Inflammatory macrophage treated with lipopolysaccharide for 4 hours (primary cell): ENCODE measurements around the gene CCDC177.

ENCODE experiments used
- DNase-seq: peaks from one replicate; pipeline ENCODE4 v3.0.0-alpha.2; 2020

The CCDC177 gene

GRCh38 chr14:69574263-69574953 lies at the start of gene CCDC177:
TSS of gene CCDC177 (minus strand) at chr14:69574871. CDS start at chr14:69573622, 1,249 bp downstream.
- peak; percentile 56 for DNase-seq

- DNase-seq = peak; percentile 82
Observed at GRCh38 chr14:69624136-69624535, 49.5 kb upstream of the CCDC177 start.

DNA sequence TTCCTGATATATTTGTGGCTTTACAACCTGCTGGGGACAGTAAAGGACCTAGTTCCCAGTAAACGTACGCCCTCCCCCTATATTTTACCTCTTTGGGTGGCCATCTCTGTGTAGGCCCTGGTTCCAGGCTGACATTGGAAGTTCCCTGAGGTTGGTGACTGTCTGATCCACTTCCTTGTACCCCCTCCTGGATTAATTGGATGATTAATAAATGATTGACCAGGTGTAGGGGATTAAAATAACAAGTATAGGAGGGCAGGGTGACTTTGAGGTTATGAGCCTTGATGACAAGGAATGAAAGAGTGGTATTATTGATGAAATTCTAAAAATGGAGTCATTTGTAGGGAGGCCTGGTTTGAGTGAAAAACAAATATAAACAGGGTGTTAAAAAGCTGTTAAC lies 46.3 kb upstream of the CCDC177 start:
- DNase-seq = no peak

GRCh38 chr14:69620211-69620611 lies 45.5 kb upstream of the CCDC177 start:
- DNase-seq = peak; percentile 71

GRCh38 chr14:69619012-69619411 lies 44.3 kb upstream of the CCDC177 start:
- peak; percentile 48 for DNase-seq

DNA sequence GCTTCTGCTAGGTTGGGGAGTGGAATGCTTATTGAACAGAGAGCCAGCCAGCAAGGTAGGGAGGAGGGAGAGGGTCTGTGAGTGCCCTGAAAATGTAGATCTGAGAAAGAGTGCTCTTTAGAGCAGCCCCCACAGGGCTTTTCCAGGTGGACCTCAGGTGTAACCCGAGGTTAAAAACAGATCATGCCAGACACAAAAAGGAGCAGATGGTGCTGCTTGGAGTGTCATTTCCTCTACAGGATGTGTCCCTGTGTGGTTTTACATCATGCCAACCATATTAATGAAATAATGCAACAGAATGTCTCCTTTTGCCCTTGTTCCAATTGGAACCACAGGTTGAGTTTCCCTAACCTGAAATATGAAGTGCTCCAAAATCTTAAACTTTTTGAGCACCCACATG lies 43.1 kb upstream of the CCDC177 start:
- no peak for DNase-seq

GRCh38 chr14:69616408-69616773 lies 41.7 kb upstream of the CCDC177 start:
- DNase-seq = no peak

DNA sequence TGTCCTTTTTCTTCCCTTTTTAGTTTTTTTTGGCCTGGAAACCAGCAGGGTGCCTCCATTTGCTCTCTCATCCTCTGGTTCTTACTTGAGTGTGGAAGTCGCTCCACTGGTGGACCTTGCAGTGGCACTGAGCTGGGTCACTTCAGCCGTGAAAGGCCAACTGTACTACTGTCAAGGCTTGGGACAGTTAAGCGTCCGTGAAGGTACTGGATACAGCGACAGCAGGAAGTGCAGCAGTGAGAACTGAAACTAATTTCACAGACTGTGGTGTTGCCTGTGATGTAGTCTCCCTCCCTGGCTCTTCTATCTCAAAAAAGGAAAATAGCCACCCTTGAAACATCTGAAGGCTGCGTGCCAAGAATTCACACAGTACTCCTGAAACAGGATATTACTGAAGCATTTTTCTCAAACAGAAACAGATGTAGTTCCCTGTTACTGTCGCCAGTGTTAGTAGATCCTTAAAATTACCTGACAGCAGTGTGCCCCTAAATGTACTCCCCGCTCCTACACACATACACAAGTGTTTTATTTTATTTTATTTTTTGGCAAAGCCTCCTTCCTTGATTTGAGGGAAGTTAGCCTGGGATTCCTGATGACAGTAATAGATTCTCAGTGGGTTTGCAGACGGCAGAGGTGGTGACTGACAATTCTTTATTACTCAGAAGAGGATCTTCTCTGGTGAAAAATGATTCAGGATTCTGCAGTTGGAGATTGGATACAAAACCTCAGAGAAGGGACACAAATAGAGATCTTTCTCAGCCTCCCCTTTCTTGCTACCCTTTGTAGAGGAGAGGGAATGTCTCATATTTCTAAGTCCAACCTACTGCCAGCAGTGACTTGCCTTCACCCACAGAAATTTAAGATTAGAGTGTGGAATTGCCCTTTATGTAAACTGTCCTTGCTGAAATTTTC lies 41.1 kb upstream of the CCDC177 start:
- DNase-seq = peak; percentile 94

DNA sequence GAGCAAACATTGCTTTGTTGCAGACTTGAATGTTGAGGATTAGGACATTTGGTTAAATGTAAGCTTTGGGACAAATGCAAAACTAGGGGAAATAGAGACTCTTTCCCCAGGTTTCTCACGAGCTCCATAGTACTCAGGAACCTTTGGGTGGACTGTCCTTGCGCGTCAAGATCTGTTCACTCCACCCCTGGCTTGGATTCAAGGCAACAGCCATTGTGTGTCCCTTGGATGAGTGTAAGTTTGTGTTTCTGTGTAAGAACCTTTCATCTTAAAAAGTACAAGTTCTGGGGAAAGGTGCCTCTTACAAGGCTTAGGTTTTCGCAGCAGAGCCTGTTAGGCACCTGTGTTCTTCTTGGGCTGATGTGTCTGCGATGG lies 40.4 kb upstream of the CCDC177 start:
- no peak for DNase-seq

DNA sequence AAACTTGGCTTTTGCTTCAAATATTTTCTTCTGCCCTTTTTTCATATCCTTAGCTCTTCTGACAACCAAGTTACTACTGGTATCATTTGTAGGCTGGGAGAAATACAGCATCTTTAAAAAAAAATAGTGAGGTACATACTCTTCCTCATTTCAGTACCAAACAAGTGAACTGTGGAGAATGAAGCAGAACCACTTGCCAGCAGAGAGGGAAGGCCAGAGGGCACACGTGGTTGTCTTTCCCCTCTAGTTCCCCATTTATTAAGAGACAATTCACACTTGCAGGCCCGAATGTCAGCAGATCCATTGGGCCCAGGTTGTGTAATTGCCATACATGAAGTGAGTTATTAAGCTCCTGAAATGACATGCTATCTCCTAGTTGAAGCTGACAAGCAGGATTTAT lies 39.9 kb upstream of the CCDC177 start:
- peak; percentile 95 for DNase-seq

GRCh38 chr14:69613312-69614073 lies 38.8 kb upstream of the CCDC177 start:
- no peak for DNase-seq

- no peak for DNase-seq
Observed at GRCh38 chr14:69612783-69613130, 38.1 kb upstream of the CCDC177 start.

- DNase-seq = peak; percentile 70
Observed at GRCh38 chr14:69612014-69612782, 37.5 kb upstream of the CCDC177 start.

DNA sequence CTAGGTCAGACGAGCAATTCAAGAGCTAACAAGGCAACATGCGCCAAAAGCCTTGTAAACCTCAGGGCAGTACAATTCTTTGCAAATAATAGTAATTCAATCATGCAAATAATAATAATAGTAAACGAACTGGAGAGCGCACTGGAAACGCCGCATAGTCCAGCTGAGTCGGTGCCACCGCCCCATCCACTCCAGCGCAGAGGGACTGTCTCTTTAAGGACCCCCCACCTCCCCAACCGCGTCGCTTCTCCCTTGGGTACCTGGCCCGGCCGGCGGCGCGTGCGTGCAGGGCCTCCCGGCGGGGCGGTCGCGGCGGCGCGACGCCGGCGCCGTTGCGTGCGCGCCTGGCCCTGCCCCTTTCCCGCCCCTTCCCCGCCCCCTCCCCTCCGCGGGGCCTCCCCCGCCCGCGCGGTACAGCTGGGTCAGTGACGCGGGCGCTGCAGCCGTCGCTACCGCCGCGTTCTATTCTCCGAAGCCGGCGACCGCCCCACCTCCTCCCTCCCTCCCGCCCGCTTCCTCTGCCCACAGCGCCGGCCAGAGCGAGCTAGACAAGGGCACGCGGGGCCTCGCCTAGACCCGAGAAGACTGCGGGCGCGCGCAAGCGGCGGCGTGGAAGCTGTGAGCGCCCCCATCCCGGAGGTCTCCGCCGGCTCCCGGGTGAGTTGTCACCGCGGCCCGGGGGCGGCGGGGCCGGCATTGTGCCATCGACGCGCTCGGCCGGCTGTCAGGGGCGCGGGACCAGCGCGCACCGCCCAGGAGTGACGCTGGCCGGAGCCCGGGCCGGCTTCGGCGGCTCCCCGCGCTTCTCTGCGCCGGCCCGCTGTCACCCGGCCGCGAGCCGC lies 36.7 kb upstream of the CCDC177 start, which contains the start of gene SUSD6:
Gene SUSD6, plus strand, starts transcription at position 425 of the 842 bp plus-strand sequence. CDS start 46,997 bp downstream, outside the sequence.
- DNase-seq = peak; percentile 93

DNA sequence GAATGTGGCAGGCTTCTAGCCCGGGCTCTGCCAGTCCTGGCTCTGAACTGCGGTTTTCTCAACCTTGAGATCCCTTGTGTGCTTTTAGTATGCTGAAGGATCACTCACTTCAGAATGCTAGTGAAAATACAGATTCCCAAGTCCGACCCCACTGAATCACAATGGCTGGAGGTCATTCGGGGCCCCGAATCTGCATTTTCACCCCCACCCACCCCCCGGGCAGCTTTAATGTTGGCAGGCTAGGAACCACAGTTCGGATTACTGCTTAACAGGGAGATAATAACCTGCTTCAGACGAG lies 36.2 kb upstream of the CCDC177 start:
- DNase-seq = no peak

- no peak for DNase-seq
Observed at GRCh38 chr14:69610020-69610873, 35.6 kb upstream of the CCDC177 start.

- peak; percentile 59 for DNase-seq
Observed at GRCh38 chr14:69606258-69607184, 31.9 kb upstream of the CCDC177 start.

DNA sequence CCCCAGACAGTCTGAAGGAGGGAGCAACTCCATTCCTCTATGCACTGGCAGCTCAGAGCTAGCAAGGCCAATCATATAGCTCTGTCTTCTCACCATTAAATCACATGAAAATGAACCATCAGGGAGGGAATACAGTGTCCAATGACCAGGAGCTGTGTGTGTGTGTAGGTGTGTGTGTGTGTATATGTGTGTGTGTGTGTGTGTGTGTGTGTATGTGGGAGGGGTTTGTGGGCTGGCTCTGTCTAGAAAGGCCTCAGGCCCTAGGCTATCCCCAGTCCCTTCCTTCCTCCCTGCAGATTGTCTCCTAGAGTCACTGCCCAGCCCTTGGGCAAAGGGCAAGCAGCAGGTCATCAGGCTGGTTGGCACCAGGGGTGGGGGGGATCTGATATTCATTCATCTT lies 31.1 kb upstream of the CCDC177 start:
- DNase-seq = peak; percentile 74

- DNase-seq = no peak
Observed at GRCh38 chr14:69600304-69600891, 25.7 kb upstream of the CCDC177 start.
